IMR-90 (cell line): ENCODE measurements around the gene ATXN1. TPM values are rescaled to one million over a fixed set of nuclear protein-coding genes. Genes with fewer than 3 reads are reported as not detected.

Source experiments
- ATAC-seq: fragments of 200-7000 bp; cut with Tn5 transposase; 2 replicates; pipeline ENCODE4 v1.9.1; 2020; ENCODE audit warnings: low read depth, mild to moderate bottlenecking, moderate library complexity
- BruUV-seq: library from RNA; stranded (reverse); fragments of 400-500 nt; replicated peaks from 2 replicates; lab custom pipeline; 2021; lab: Mats Ljungman, UMichigan
- CTCF ChIA-PET: fragments of 300-600 bp; formaldehyde crosslinking; extraction: SDS; loops from one replicate; lab custom pipeline; 2021; ENCODE audit warnings: antibody characterized with exemption; lab: Yijun Ruan, JAX
- POLR2A ChIA-PET: fragments of 300-600 bp; sonication (Branson Sonifier 250); formaldehyde crosslinking; loops from one replicate; lab custom pipeline; 2022; ENCODE audit warnings: antibody characterized with exemption; ENCODE audit not compliant: unreplicated experiment; lab: Charles Lee
- DNase-seq: peaks from one replicate; pipeline ENCODE4 v3.0.0; 2013
- H2AFZ ChIP-seq: replicated peaks from 2 replicates; pipeline ENCODE3; 2013; ENCODE audit warnings: low read length, mild to moderate bottlenecking; ENCODE audit not compliant: poor library complexity
- H2AK5ac ChIP-seq: 2 replicates; pipeline ENCODE4 v1.6.1; 2013; ENCODE audit warnings: low read depth, low read length, inconsistent platforms
- H2AK9ac ChIP-seq: replicated peaks from 2 replicates; pipeline ENCODE3; 2013; ENCODE audit warnings: mild to moderate bottlenecking, low read depth, low read length, moderate library complexity; ENCODE audit not compliant: poor library complexity
- H2BK120ac ChIP-seq: 2 replicates; pipeline ENCODE4 v1.6.1; 2013; ENCODE audit warnings: low read depth, low read length, inconsistent platforms
- H2BK15ac ChIP-seq: 3 replicates; pipeline ENCODE4 v1.6.1; 2013; ENCODE audit warnings: low read depth, low read length, inconsistent platforms
- H2BK20ac ChIP-seq: 2 replicates; pipeline ENCODE4 v1.6.1; 2013; ENCODE audit warnings: low read depth, mild to moderate bottlenecking, inconsistent platforms, low read length, moderate library complexity
- H2BK5ac ChIP-seq: 2 replicates; pipeline ENCODE4 v1.6.1; 2013; ENCODE audit warnings: mild to moderate bottlenecking, low read depth, low read length, inconsistent platforms; ENCODE audit not compliant: poor library complexity, severe bottlenecking
- H3K14ac ChIP-seq: replicated peaks from 2 replicates; pipeline ENCODE4 v1.6.1; 2013; ENCODE audit warnings: low read depth, low read length, inconsistent platforms
- H3K18ac ChIP-seq: 2 replicates; pipeline ENCODE4 v1.6.1; 2013; ENCODE audit warnings: low read depth, low read length, control low read depth
- H3K23ac ChIP-seq: 2 replicates; pipeline ENCODE4 v1.6.1; 2013; ENCODE audit warnings: low read depth, low read length, inconsistent platforms
- H3K27ac ChIP-seq: 2 replicates; pipeline ENCODE4 v1.5.1; 2013; ENCODE audit warnings: mild to moderate bottlenecking, control low read depth, low read length; ENCODE audit not compliant: insufficient read depth
- H3K27me3 ChIP-seq: 2 replicates; pipeline ENCODE4 v1.6.1; 2013; ENCODE audit warnings: low read length; ENCODE audit not compliant: control insufficient read depth, insufficient read depth
- H3K36me3 ChIP-seq: 2 replicates; pipeline ENCODE4 v1.6.1; 2013; ENCODE audit warnings: low read length, mixed read lengths; ENCODE audit not compliant: control insufficient read depth, insufficient read depth
- H3K4ac ChIP-seq: 2 replicates; pipeline ENCODE4 v1.6.1; 2013; ENCODE audit warnings: low read depth, low read length, inconsistent platforms
- H3K4me1 ChIP-seq: 2 replicates; pipeline ENCODE4 v1.6.1; 2013; ENCODE audit warnings: low read length, mixed read lengths; ENCODE audit not compliant: control insufficient read depth, insufficient read depth
- H3K4me2 ChIP-seq: 2 replicates; pipeline ENCODE4 v1.6.1; 2013; ENCODE audit warnings: low read depth, mild to moderate bottlenecking, control low read depth, low read length, moderate library complexity
- H3K4me3 ChIP-seq: 2 replicates; pipeline ENCODE4 v1.5.1; 2013; ENCODE audit warnings: low read depth, mild to moderate bottlenecking, control low read depth, low read length, moderate library complexity; ENCODE audit not compliant: insufficient read depth
- H3K56ac ChIP-seq: 2 replicates; pipeline ENCODE4 v1.6.1; 2013; ENCODE audit warnings: low read length, inconsistent platforms; ENCODE audit not compliant: insufficient read depth; ENCODE audit errors: extremely low read depth
- H3K79me1 ChIP-seq, 2 experiments: 2 replicates each; pipeline ENCODE4 v1.6.1; 2013; ENCODE audit warnings: low read length in 2 of 2, inconsistent platforms in 1 of 2, low read depth in 1 of 2
- H3K9ac ChIP-seq: 2 replicates; pipeline ENCODE4 v1.6.1; 2013; ENCODE audit warnings: low read depth, low read length, control low read depth
- H3K9me1 ChIP-seq: 2 replicates; pipeline ENCODE4 v1.6.1; 2013; ENCODE audit warnings: low read length, inconsistent platforms; ENCODE audit not compliant: insufficient read depth
- H3K9me3 ChIP-seq: 2 replicates; pipeline ENCODE4 v1.6.1; 2013; ENCODE audit warnings: low read length; ENCODE audit not compliant: control insufficient read depth, insufficient read depth
- H4K20me1 ChIP-seq: 2 replicates; pipeline ENCODE4 v1.6.1; 2013; ENCODE audit warnings: low read length, inconsistent platforms; ENCODE audit not compliant: insufficient read depth
- H4K5ac ChIP-seq: 2 replicates; pipeline ENCODE4 v1.6.1; 2013; ENCODE audit warnings: mild to moderate bottlenecking, low read depth, low read length, control low read depth
- H4K8ac ChIP-seq, 2 experiments: 2 replicates each; pipeline ENCODE4 v1.6.1; 2013; ENCODE audit warnings: low read depth in 2 of 2, low read length in 2 of 2, control low read depth in 1 of 2, inconsistent platforms in 1 of 2
- H4K91ac ChIP-seq: 2 replicates; pipeline ENCODE4 v1.6.1; 2013; ENCODE audit warnings: low read depth, low read length, inconsistent platforms; ENCODE audit not compliant: insufficient read depth
- BHLHE40 ChIP-seq: fragments of 150-350 bp; IDR thresholded peaks from 2 replicates; pipeline ENCODE4 v1.6.1; 2016; ENCODE audit warnings: mild to moderate bottlenecking, low read depth, low read length
- CEBPB ChIP-seq: IDR thresholded peaks from 2 replicates; pipeline ENCODE4 v1.6.1; 2012; ENCODE audit warnings: low read depth, low read length, improper control_type of control experiment
- CHD1 ChIP-seq: IDR thresholded peaks from 2 replicates; pipeline ENCODE4 v1.6.1; 2012; ENCODE audit warnings: low read depth, low read length, improper control_type of control experiment
- FOS ChIP-seq: fragments of 150-350 bp; IDR thresholded peaks from 2 replicates; pipeline ENCODE4 v1.6.1; 2016; ENCODE audit warnings: low read depth, low read length
- MAFK ChIP-seq: IDR thresholded peaks from 2 replicates; pipeline ENCODE4 v1.6.1; 2012; ENCODE audit warnings: low read depth, low read length, improper control_type of control experiment
- MAZ ChIP-seq: IDR thresholded peaks from 2 replicates; pipeline ENCODE4 v1.6.1; 2012; ENCODE audit warnings: low read depth, mild to moderate bottlenecking, low read length, improper control_type of control experiment, moderate library complexity, borderline replicate concordance
- MXI1 ChIP-seq: IDR thresholded peaks from 2 replicates; pipeline ENCODE4 v1.6.1; 2012; ENCODE audit warnings: low read depth, mild to moderate bottlenecking, low read length, moderate library complexity, borderline replicate concordance
- NFE2L2 ChIP-seq: fragments of 150-350 bp; IDR thresholded peaks from 2 replicates; pipeline ENCODE4 v1.6.1; 2016; ENCODE audit warnings: low read depth, mild to moderate bottlenecking, low read length
- POLR2A ChIP-seq: IDR thresholded peaks from 2 replicates; pipeline ENCODE4 v1.6.1; 2012; ENCODE audit warnings: mild to moderate bottlenecking, low read depth, low read length
- RAD21 ChIP-seq: IDR thresholded peaks from 2 replicates; pipeline ENCODE4 v1.6.1; 2012; ENCODE audit warnings: low read length, improper control_type of control experiment
- RCOR1 ChIP-seq: IDR thresholded peaks from 2 replicates; pipeline ENCODE4 v1.6.1; 2012; ENCODE audit warnings: mild to moderate bottlenecking, low read length, improper control_type of control experiment; ENCODE audit not compliant: insufficient replicate concordance
- RFX5 ChIP-seq: IDR thresholded peaks from 2 replicates; pipeline ENCODE4 v1.8.0; 2012; ENCODE audit warnings: low read depth, mild to moderate bottlenecking, low read length, moderate library complexity
- SMC3 ChIP-seq: fragments of 150-350 bp; IDR thresholded peaks from 2 replicates; pipeline ENCODE4 v1.6.1; 2016; ENCODE audit warnings: low read depth, mild to moderate bottlenecking, antibody characterized with exemption, low read length, moderate library complexity
- WGBS, 2 experiments: methylation state at CpG; one replicate each; pipeline versions ENCODE4 v1.1.5 to v1.1.7; 2013; ENCODE audit warnings: missing lambda C conversion rate in 2 of 2; ENCODE audit not compliant: insufficient read length in 1 of 2; ENCODE audit errors: extremely low coverage in 2 of 2; 5-methylcytosine and 5-hydroxymethylcytosine counted together
- dilution Hi-C: fragments of 300-500 bp; cut with HindIII; formaldehyde crosslinking; loops from one replicate; pipeline ENCODE4 v1.14.3; 2018; ENCODE audit warnings: low sequenced_read_pairs; ENCODE audit not compliant: unreplicated experiment
- in situ Hi-C: fragments of 300-500 bp; cut with MboI; formaldehyde crosslinking; loops from 3 replicates; pipeline ENCODE4 v1.14.3; 2019; ENCODE audit warnings: low sequenced_read_pairs, inconsistent platforms, mixed read lengths
- intact Hi-C: fragments of 100-400 bp; cut with micrococcal nuclease; formaldehyde crosslinking; loops from 2 replicates; pipeline ENCODE4 v1.10.0; 2022
- polyA plus RNA-seq, 3 experiments: library from polyadenylated mRNA; depleted of rRNA; stranded (reverse); fragments of >200 nt; gene quantifications; 2 replicates each; pipeline ENCODE4 v1.2.3, GENCODE V29; 2012; ENCODE audit warnings: low replicate concordance in 1 of 3
- total RNA-seq: library from RNA; depleted of rRNA; stranded (reverse); fragments of >200 nt; gene quantifications from 2 replicates; pipeline ENCODE4 v1.2.3, GENCODE V29; 2012
- TF ChIP-seq, protein P1 (sequence below): fragments of 150-350 bp; IDR thresholded peaks from 2 replicates; pipeline ENCODE4 v1.6.1; 2016; ENCODE audit warnings: low read depth, mild to moderate bottlenecking, low read length, moderate library complexity, borderline replicate concordance
- TF ChIP-seq, protein P2 (sequence below): fragments of 150-350 bp; IDR thresholded peaks from 2 replicates; pipeline ENCODE4 v1.6.1; 2017; ENCODE audit warnings: mild to moderate bottlenecking, antibody characterized with exemption, low read length, low read depth
- TF ChIP-seq, protein P3 (sequence below): conservative IDR thresholded peaks from 2 replicates; pipeline ENCODE4 v1.5.1; 2012; ENCODE audit warnings: mild to moderate bottlenecking, low read depth, low read length, improper control_type of control experiment

ATXN1 gene
- total and polyA plus RNA-seq, 2 of the 4 experiments (the other 2 are of a cell fraction): 7.3 to 11.1 TPM

DNA sequence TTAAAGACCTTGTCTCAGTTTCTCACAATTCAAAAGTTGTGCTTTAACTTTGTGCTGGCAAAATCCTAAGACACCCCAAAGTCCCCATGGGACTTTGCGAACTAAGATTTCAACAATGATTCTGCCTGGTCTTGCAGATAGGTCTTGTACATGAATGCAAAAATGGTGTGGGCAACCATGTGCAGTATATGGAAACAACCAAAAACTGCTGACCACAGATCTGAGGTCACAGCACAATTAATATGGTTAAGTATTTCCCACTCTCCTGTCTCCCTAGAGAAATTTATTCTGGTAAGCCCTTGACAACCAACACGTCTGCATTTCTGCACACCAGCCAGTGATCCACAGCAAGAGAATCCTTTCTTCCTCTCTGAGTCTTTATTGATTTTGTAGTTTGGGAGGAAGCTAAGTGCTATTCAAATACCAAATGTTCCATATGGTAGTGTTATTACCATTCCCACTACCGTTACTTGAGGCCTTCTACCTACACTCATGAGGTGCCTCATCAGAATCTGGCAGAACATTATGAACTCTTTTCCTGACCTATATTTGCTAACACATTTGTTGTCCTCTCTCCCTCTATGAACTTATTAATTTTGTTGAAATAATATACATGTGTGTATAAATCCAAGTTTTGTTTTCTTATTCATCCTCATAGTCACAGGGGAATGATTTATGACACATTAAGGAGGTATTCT lies 178.7 kb downstream of the ATXN1 start:
- no peak overlapping the region for H4K91ac ChIP-seq
- in situ Hi-C loops: no loop called here
- no CpG with 5 or more reads among the region's 3 CpGs for WGBS, 2 experiments
- BruUV-seq: no TSS peak
- H3K9ac ChIP-seq: no peak overlapping the region
- H4K8ac ChIP-seq: no peak overlapping the region
- no peaks in the 10 kb centered on the region for H3K9me3 ChIP-seq
- no peaks in the 10 kb centered on the region for H3K27me3 ChIP-seq
- H2AFZ ChIP-seq: no peak overlapping the region
- H2BK15ac ChIP-seq: no peak overlapping the region
- no peaks in the 10 kb centered on the region for H4K20me1 ChIP-seq
- H3K4ac ChIP-seq: no peak overlapping the region
- no peak overlapping the region for H3K56ac ChIP-seq
- dilution Hi-C loops: no loop called here
- H2BK120ac ChIP-seq: no peak overlapping the region
- no peak overlapping the region for H3K18ac ChIP-seq
- H3K27ac ChIP-seq: no peak overlapping the region
- H2BK20ac ChIP-seq: no peak overlapping the region
- no peak overlapping the region for H2BK5ac ChIP-seq
- POLR2A ChIA-PET: no interaction called here
- H2AK5ac ChIP-seq: no peak overlapping the region
- no peak for DNase-seq
- CTCF ChIA-PET: no interaction called here
- intact Hi-C loops: no loop called here
- no peaks in the 10 kb centered on the region; a peak in 2 of 4 replicates for H3K79me1 ChIP-seq
- no peak for ATAC-seq
- peaks cover 6% of the 10 kb centered on the region; the same call in 1 of the 2 replicates for H3K9me1 ChIP-seq
- H3K36me3 ChIP-seq: peaks cover 20% of the 10 kb centered on the region
- H4K5ac ChIP-seq: no peak overlapping the region
- H3K23ac ChIP-seq: no peak overlapping the region
- no peak for TF ChIP-seq MXI1
- TF ChIP-seq BHLHE40: no peak
- TF ChIP-seq, protein P1, sequence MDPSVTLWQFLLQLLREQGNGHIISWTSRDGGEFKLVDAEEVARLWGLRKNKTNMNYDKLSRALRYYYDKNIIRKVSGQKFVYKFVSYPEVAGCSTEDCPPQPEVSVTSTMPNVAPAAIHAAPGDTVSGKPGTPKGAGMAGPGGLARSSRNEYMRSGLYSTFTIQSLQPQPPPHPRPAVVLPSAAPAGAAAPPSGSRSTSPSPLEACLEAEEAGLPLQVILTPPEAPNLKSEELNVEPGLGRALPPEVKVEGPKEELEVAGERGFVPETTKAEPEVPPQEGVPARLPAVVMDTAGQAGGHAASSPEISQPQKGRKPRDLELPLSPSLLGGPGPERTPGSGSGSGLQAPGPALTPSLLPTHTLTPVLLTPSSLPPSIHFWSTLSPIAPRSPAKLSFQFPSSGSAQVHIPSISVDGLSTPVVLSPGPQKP: no peak
- no peak for TF ChIP-seq SMC3
- TF ChIP-seq NFE2L2: no peak
- no peak for TF ChIP-seq CEBPB
- TF ChIP-seq RAD21: no peak
- TF ChIP-seq, protein P2, sequence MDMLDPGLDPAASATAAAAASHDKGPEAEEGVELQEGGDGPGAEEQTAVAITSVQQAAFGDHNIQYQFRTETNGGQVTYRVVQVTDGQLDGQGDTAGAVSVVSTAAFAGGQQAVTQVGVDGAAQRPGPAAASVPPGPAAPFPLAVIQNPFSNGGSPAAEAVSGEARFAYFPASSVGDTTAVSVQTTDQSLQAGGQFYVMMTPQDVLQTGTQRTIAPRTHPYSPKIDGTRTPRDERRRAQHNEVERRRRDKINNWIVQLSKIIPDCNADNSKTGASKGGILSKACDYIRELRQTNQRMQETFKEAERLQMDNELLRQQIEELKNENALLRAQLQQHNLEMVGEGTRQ: no peak
- TF ChIP-seq POLR2A: no peak
- no peak for TF ChIP-seq RFX5
- no peak for TF ChIP-seq MAFK
- no peak for TF ChIP-seq RCOR1
- TF ChIP-seq MAZ: no peak
- TF ChIP-seq, protein P3, sequence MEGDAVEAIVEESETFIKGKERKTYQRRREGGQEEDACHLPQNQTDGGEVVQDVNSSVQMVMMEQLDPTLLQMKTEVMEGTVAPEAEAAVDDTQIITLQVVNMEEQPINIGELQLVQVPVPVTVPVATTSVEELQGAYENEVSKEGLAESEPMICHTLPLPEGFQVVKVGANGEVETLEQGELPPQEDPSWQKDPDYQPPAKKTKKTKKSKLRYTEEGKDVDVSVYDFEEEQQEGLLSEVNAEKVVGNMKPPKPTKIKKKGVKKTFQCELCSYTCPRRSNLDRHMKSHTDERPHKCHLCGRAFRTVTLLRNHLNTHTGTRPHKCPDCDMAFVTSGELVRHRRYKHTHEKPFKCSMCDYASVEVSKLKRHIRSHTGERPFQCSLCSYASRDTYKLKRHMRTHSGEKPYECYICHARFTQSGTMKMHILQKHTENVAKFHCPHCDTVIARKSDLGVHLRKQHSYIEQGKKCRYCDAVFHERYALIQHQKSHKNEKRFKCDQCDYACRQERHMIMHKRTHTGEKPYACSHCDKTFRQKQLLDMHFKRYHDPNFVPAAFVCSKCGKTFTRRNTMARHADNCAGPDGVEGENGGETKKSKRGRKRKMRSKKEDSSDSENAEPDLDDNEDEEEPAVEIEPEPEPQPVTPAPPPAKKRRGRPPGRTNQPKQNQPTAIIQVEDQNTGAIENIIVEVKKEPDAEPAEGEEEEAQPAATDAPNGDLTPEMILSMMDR: no peak
- TF ChIP-seq CHD1: no peak
- no peak for TF ChIP-seq FOS
- no peaks in the 10 kb centered on the region for H3K4me1 ChIP-seq
- no peak overlapping the region for H3K4me2 ChIP-seq
- no peak overlapping the region for H2AK9ac ChIP-seq
- H3K14ac ChIP-seq: no peak overlapping the region
- no peak overlapping the region for H3K4me3 ChIP-seq
